Endothelial cell of umbilical vein (primary cell): Measurements from ENCODE around the gene RGS10. TPM values are rescaled to one million over a fixed set of nuclear protein-coding genes. Genes with fewer than 3 reads are reported as not detected.

Experiments used
- BruUV-seq: library from RNA; stranded (reverse); fragments of 400-500 nt; replicated peaks from 2 replicates; lab custom pipeline; 2021; lab: Mats Ljungman, UMichigan
- CTCF ChIA-PET: fragments of 300-600, 350-600 bp; sonication (Branson Sonifier 250); formaldehyde crosslinking; loops from one replicate; lab custom pipeline; 2021; ENCODE audit warnings: antibody characterized with exemption, inconsistent platforms; lab: Charles Lee
- POLR2A ChIA-PET: fragments of 300-600, 350-600 bp; sonication (Branson Sonifier 250); formaldehyde crosslinking; loops from one replicate; lab custom pipeline; 2021; ENCODE audit warnings: antibody characterized with exemption, inconsistent platforms; lab: Charles Lee
- DNase-seq: peaks from one replicate; pipeline ENCODE4 v3.0.0-alpha.2; 2011; ENCODE audit warnings: low read depth, low spot score
- FAIRE-seq: peaks from 2 replicates; lab custom pipeline; 2011; peaks lifted over from hg19 to GRCh38; lab: Jason Lieb, UNC
- H2AFZ ChIP-seq: 2 replicates; pipeline ENCODE4 v1.6.0; 2012; ENCODE audit warnings: low read depth, low read length, control low read depth, inconsistent platforms
- H3K27ac ChIP-seq: 2 replicates; pipeline ENCODE4 v1.5.1; 2011; ENCODE audit warnings: low read depth, mild to moderate bottlenecking, control low read depth, low read length, moderate library complexity; ENCODE audit not compliant: insufficient read depth
- H3K27me3 ChIP-seq, 2 experiments: 2 replicates each; pipeline versions ENCODE4 v1.6.0 to v1.6.1; 2011; ENCODE audit warnings: low read length in 2 of 2, mixed read lengths in 1 of 2; ENCODE audit not compliant: control insufficient read depth in 2 of 2, insufficient read depth in 2 of 2
- H3K36me3 ChIP-seq, 2 experiments: 2 replicates in 1 of 2; 3 replicates in 1 of 2; pipeline ENCODE4 v1.5.1; 2011; ENCODE audit warnings: low read length in 2 of 2, mild to moderate bottlenecking in 1 of 2, moderate library complexity in 1 of 2; ENCODE audit not compliant: control insufficient read depth in 2 of 2, insufficient read depth in 2 of 2; ENCODE audit errors: extremely low read depth in 1 of 2
- H3K4me1 ChIP-seq: 3 replicates; pipeline ENCODE4 v1.5.1; 2011; ENCODE audit warnings: mild to moderate bottlenecking, low read length; ENCODE audit not compliant: control insufficient read depth, insufficient read depth; ENCODE audit errors: extremely low read depth
- H3K4me2 ChIP-seq: 2 replicates; pipeline ENCODE4 v1.6.1; 2011; ENCODE audit warnings: low read length, control low read depth, mixed read lengths; ENCODE audit not compliant: insufficient read depth
- H3K4me3 ChIP-seq, 3 experiments: fragments of 200-600 bp in 1 of 3; sonication (generic), shearing (Covaris generic) in 1 of 3; replicated peaks in 1 of 3; 2 replicates each; pipeline ENCODE4 v1.5.1; 2011 to 2016; ENCODE audit warnings: control low read depth in 3 of 3, low read length in 3 of 3, mild to moderate bottlenecking in 2 of 3, inconsistent platforms in 1 of 3, low read depth in 1 of 3, moderate library complexity in 1 of 3; ENCODE audit not compliant: insufficient read depth in 1 of 3
- H3K79me2 ChIP-seq: 2 replicates; pipeline ENCODE4 v1.6.0; 2012; ENCODE audit warnings: low read length, inconsistent platforms; ENCODE audit not compliant: control insufficient read depth, insufficient read depth
- H3K9ac ChIP-seq: replicated peaks from 2 replicates; pipeline ENCODE3; 2011; ENCODE audit warnings: low read length, control low read depth; ENCODE audit not compliant: insufficient read depth; ENCODE audit errors: extremely low read depth
- H3K9me1 ChIP-seq: replicated peaks from 3 replicates; pipeline ENCODE4 v1.6.0; 2011; ENCODE audit warnings: mild to moderate bottlenecking, low read length; ENCODE audit not compliant: control insufficient read depth, insufficient read depth; ENCODE audit errors: extremely low read depth
- H3K9me3 ChIP-seq: replicated peaks from 2 replicates; pipeline ENCODE4 v1.5.1; 2012; ENCODE audit warnings: low read length, inconsistent platforms; ENCODE audit not compliant: control insufficient read depth, insufficient read depth
- H4K20me1 ChIP-seq: replicated peaks from 2 replicates; pipeline ENCODE3; 2011; ENCODE audit warnings: mild to moderate bottlenecking, low read length; ENCODE audit not compliant: control insufficient read depth, insufficient read depth; ENCODE audit errors: extremely low read depth
- EZH2 ChIP-seq: IDR thresholded peaks from 2 replicates; pipeline ENCODE4 v1.6.1; 2012; ENCODE audit warnings: borderline replicate concordance, low read depth, mild to moderate bottlenecking, moderate library complexity, low read length, inconsistent platforms; ENCODE audit not compliant: severe bottlenecking
- FOS ChIP-seq: IDR thresholded peaks from 2 replicates; pipeline ENCODE4 v1.6.1; 2011; ENCODE audit warnings: mild to moderate bottlenecking, low read length, moderate library complexity, borderline replicate concordance; ENCODE audit not compliant: insufficient read depth
- GATA2 ChIP-seq: IDR thresholded peaks from 2 replicates; pipeline ENCODE4 v1.7.0; 2011; ENCODE audit warnings: low read depth, mild to moderate bottlenecking, moderate library complexity, mixed read lengths, low read length; ENCODE audit not compliant: insufficient read length, insufficient read depth
- JUN ChIP-seq: IDR thresholded peaks from 2 replicates; pipeline ENCODE4 v1.6.1; 2011; ENCODE audit warnings: borderline replicate concordance, low read depth; ENCODE audit not compliant: insufficient read length, insufficient read depth
- MYC ChIP-seq: IDR thresholded peaks from one replicate; pipeline ENCODE4 v1.6.1; 2011; ENCODE audit warnings: mild to moderate bottlenecking, low read depth, low read length
- POLR2A ChIP-seq: IDR thresholded peaks from 2 replicates; pipeline ENCODE4 v1.6.1; 2012; ENCODE audit warnings: low read depth, mild to moderate bottlenecking, control low read depth, low read length
- POLR2AphosphoS5 ChIP-seq: IDR thresholded peaks from 2 replicates; pipeline ENCODE4 v1.6.1; 2012; ENCODE audit warnings: low read depth, mild to moderate bottlenecking, control low read depth, low read length, moderate library complexity; ENCODE audit not compliant: insufficient read depth
- dilution Hi-C: fragments of 300-500 bp; cut with MboI; formaldehyde crosslinking; loops from one replicate; pipeline ENCODE4 v1.15.0; 2019; ENCODE audit warnings: low sequenced_read_pairs; ENCODE audit not compliant: extremely low pct_ligation_motif_present
- intact Hi-C: fragments of 100-400 bp; cut with micrococcal nuclease; formaldehyde crosslinking; loops from one replicate; pipeline ENCODE4 v1.10.0; 2022
- polyA plus RNA-seq, 4 experiments: library from polyadenylated mRNA; depleted of rRNA in 3 of 4; stranded (reverse) in 3 of 4; unstranded in 1 of 4; fragments of >200 nt; gene quantifications; 2 replicates each; pipeline versions ENCODE4 v1.2.1 to v1.2.3, GENCODE V29; 2011 to 2012; ENCODE audit warnings: missing spikeins in 1 of 4
- total RNA-seq: library from RNA; stranded (reverse); gene quantifications from 2 replicates; pipeline ENCODE4 v1.2.3, GENCODE V29; 2021
- TF ChIP-seq, protein P1 (sequence below), 2 donors: IDR thresholded peaks; 1 replicate in 1 of 2; 2 replicates in 1 of 2; pipeline ENCODE4 v1.5.1; 2011; ENCODE audit warnings: low read length in 2 of 2, mild to moderate bottlenecking in 2 of 2, moderate library complexity in 2 of 2, control low read depth in 1 of 2, inconsistent platforms in 1 of 2, low read depth in 1 of 2; ENCODE audit not compliant: insufficient read depth in 1 of 2; ENCODE audit errors: extremely low read depth in 1 of 2
- TF ChIP-seq, protein P2 (sequence below): IDR thresholded peaks from 2 replicates; pipeline ENCODE4 v1.6.1; 2011; ENCODE audit not compliant: insufficient read depth, insufficient read length

RGS10 gene
- total and polyA plus RNA-seq, 2 donors (not counting 3 experiments of a cell fraction or from before 2014, with no cell fraction given), result 7.8 to 22.4 TPM

DNA sequence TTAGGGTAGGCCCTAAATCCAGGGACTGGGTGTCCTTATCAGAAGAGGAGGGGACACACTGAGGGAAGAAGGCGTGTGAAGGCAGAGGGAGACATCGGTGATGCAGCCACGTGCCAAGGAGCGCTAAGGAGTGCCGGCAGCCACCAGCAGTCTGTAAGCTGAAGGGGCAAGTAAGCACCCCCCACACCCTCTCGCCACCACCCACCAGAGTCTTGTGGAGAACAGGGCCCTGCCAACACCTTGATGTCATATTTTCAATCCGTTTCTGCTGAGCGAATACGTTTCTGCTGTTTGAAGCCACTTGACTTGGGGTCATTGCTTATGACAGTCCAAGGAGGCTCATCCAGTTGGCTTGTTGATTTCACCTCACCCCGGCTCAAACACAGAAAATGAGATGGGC, 37.9 kb downstream of the RGS10 start:
- no peak overlapping the region for H3K4me2 ChIP-seq
- no peak overlapping the region for H2AFZ ChIP-seq
- no peaks in the 10 kb centered on the region for H3K9me3 ChIP-seq
- no peaks in the 10 kb centered on the region for H3K9me1 ChIP-seq
- FAIRE-seq (no peak), DNase-seq (no peak)
- dilution Hi-C loops, result no loop called here
- ChIA-PET CTCF (interaction anchor here (0.6 to 1.0 kb wide), 2 partner anchors 15 to 48 kb away, joined by 3 read pairs; no protein-coding TSS in a partner anchor), POLR2A (no interaction called here)
- H3K4me3 ChIP-seq, result no peak overlapping the region
- TF ChIP-seq EZH2, result no peak
- TF ChIP-seq POLR2A, result no peak
- no peak for TF ChIP-seq POLR2AphosphoS5
- no peak for TF ChIP-seq MYC
- TF ChIP-seq FOS, result no peak
- no peak for TF ChIP-seq GATA2
- TF ChIP-seq JUN, result no peak
- TF ChIP-seq, protein P1, sequence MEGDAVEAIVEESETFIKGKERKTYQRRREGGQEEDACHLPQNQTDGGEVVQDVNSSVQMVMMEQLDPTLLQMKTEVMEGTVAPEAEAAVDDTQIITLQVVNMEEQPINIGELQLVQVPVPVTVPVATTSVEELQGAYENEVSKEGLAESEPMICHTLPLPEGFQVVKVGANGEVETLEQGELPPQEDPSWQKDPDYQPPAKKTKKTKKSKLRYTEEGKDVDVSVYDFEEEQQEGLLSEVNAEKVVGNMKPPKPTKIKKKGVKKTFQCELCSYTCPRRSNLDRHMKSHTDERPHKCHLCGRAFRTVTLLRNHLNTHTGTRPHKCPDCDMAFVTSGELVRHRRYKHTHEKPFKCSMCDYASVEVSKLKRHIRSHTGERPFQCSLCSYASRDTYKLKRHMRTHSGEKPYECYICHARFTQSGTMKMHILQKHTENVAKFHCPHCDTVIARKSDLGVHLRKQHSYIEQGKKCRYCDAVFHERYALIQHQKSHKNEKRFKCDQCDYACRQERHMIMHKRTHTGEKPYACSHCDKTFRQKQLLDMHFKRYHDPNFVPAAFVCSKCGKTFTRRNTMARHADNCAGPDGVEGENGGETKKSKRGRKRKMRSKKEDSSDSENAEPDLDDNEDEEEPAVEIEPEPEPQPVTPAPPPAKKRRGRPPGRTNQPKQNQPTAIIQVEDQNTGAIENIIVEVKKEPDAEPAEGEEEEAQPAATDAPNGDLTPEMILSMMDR (IDR thresholded peaks at IDR 0.05; ENCODE audit: extremely low read depth in 1 of 2, insufficient read depth in 1 of 2, low read depth in 1 of 2, low read length in 2 of 2), result no peak
- TF ChIP-seq, protein P2, sequence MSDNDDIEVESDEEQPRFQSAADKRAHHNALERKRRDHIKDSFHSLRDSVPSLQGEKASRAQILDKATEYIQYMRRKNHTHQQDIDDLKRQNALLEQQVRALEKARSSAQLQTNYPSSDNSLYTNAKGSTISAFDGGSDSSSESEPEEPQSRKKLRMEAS, result no peak
- H3K36me3 ChIP-seq, result no peaks in the 10 kb centered on the region
- no peak overlapping the region for H3K9ac ChIP-seq
- H3K27me3 ChIP-seq, result no peaks in the 10 kb centered on the region
- no peaks in the 10 kb centered on the region for H3K4me1 ChIP-seq
- H3K27ac ChIP-seq, result no peak overlapping the region
- H4K20me1 ChIP-seq, result no peaks in the 10 kb centered on the region
- H3K79me2 ChIP-seq, result no peaks in the 10 kb centered on the region
- BruUV-seq, result no TSS peak
- intact Hi-C loops, result no loop called here
